ENCODE data around the gene SNED1.

The SNED1 gene

DNA sequence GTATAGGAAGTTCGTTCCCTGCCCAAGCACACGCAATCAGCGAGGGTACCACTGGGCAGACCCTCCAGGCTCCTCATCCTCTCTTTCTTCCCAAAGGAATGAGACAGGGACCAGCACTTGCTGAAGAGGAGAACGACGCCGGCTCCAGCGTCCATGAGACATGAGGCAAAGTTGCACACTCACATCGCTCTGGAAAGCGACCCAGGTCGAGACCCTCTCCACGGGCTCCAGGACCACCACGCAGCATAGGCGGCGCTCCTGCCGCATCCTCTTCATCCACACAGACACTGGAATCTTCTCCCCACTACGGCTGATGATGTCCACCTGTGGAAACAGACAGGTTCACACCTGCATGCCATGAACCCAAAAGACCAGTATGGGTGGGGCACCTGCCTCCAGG lies 140.1 kb downstream of the SNED1 start:
- H3K4me3 ChIP-seq (ENCODE audit: low read depth, low read length), result no peak overlapping the region
- no peaks in the 10 kb centered on the region for H3K9me3 ChIP-seq (ENCODE audit: severe bottlenecking)
- DNase-seq, result no peak
- no peak overlapping the region for H3K27ac ChIP-seq
- no peaks in the 10 kb centered on the region for H3K27me3 ChIP-seq (ENCODE audit: insufficient read depth, low read depth, severe bottlenecking)
- TF ChIP-seq, protein P1, sequence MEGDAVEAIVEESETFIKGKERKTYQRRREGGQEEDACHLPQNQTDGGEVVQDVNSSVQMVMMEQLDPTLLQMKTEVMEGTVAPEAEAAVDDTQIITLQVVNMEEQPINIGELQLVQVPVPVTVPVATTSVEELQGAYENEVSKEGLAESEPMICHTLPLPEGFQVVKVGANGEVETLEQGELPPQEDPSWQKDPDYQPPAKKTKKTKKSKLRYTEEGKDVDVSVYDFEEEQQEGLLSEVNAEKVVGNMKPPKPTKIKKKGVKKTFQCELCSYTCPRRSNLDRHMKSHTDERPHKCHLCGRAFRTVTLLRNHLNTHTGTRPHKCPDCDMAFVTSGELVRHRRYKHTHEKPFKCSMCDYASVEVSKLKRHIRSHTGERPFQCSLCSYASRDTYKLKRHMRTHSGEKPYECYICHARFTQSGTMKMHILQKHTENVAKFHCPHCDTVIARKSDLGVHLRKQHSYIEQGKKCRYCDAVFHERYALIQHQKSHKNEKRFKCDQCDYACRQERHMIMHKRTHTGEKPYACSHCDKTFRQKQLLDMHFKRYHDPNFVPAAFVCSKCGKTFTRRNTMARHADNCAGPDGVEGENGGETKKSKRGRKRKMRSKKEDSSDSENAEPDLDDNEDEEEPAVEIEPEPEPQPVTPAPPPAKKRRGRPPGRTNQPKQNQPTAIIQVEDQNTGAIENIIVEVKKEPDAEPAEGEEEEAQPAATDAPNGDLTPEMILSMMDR (IDR thresholded peaks at IDR 0.05; ENCODE audit: low read depth, low read length), result no peak
- peaks cover 65% of the 10 kb centered on the region for H3K36me3 ChIP-seq

DNA sequence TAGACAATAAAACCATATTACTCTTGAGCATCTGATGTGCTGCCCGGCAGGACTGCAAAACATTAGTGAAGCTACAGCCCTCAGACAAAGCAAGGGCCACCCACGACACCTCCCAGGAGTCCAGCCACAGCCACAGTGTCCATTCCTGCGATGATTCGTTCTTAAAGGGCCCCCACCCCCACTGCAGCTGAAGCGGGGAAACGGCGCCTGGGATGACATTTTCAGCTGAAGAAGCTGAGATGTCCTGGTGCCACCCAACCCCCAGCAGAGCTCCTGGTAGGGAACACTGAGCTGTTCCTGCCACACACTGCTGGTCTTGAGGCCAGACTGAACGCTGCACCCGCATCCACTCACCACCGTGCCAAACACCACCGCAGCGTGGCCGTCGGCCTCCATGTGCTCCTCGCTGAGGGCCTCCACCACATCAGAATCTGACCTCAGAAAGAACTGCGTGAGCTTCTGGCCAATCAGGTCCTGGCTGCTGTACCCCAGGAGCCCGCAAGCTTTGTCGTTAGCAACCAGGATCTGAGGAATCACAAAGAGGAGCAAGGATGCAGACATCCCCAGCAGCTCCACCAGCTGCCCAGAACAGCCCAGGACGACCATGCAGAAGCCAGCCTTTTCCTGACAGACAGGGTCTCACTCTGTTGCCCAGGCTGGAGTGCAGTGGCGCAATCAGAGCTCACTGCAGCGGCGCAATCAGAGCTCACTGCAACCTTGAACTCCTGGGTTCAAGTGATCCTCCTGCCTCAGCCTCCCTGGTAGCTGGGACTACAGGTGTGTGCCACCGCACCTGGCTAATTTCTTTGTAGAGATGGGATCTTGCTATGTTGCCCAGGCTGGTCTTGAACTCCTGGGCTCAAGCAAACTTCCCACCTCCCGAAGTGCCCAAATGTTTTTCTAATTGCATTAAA lies 141.4 kb downstream of the SNED1 start:
- DNase-seq, result no peak
- Histone ChIP-seq H3K9me3 (ENCODE audit: severe bottlenecking) (no peaks in the 10 kb centered on the region), H3K27me3 (ENCODE audit: insufficient read depth, low read depth, severe bottlenecking) (no peaks in the 10 kb centered on the region), H3K27ac (no peak overlapping the region), H3K4me3 (ENCODE audit: low read depth, low read length) (no peak overlapping the region), H3K36me3 (peaks cover 64% of the 10 kb centered on the region)
- TF ChIP-seq, protein P1 (IDR thresholded peaks at IDR 0.05; ENCODE audit: low read depth, low read length), result no peak

DNA sequence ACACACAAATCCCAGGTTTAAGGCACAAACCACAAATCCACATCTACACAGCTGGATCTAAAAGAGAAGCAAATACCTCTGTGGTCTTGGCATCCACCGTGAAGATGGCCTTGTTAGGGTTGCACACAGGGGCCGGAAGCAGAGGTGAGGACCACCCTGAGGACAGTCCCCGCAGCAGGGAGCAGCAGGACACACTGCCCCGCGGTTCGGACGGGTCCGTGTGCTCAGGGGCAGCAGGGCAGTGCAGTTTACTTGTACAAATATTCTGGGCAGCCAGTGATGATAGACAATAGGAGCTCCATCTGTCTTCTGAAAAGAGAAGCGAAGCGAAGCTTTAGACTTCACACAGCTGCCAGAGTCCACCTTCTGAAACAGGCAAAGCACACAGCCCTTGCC lies 142.0 kb downstream of the SNED1 start:
- Histone ChIP-seq H3K27ac (no peak overlapping the region), H3K9me3 (ENCODE audit: severe bottlenecking) (no peaks in the 10 kb centered on the region), H3K27me3 (ENCODE audit: insufficient read depth, low read depth, severe bottlenecking) (no peaks in the 10 kb centered on the region), H3K36me3 (peaks cover 57% of the 10 kb centered on the region), H3K4me3 (ENCODE audit: low read depth, low read length) (no peak overlapping the region)
- no peak for DNase-seq
- TF ChIP-seq, protein P1 (IDR thresholded peaks at IDR 0.05; ENCODE audit: low read depth, low read length), result no peak

DNA sequence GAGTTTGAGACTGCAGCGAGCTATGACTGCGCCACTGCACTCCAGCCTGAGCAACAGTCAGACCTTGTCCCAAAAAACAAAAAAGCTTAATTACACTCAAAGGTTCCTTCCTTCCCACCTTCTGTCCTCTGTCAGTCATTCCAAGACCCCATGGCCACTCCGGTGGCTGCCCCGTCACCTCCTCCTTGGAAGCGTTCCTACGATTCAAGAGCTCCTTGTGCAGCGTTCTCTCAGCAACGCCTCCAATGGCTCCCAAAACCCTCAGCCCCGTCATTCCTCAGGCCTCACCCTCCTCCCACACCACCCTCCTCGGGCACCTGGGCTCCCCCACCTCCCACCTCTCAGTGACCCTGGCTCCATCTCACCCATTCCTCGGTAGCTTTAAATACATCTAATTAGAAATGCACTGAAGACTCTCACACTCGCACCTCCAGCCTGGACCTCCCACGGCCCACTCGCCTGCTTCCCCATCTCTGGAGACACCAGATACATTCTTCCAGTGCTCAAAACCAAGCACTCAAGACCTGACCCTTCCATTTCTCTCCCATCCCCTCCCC lies 142.9 kb downstream of the SNED1 start:
- Histone ChIP-seq H3K36me3 (peaks cover 53% of the 10 kb centered on the region), H3K9me3 (ENCODE audit: severe bottlenecking) (no peaks in the 10 kb centered on the region), H3K27ac (no peak overlapping the region), H3K27me3 (ENCODE audit: insufficient read depth, low read depth, severe bottlenecking) (no peaks in the 10 kb centered on the region), H3K4me3 (ENCODE audit: low read depth, low read length) (no peak overlapping the region)
- TF ChIP-seq, protein P1 (IDR thresholded peaks at IDR 0.05; ENCODE audit: low read depth, low read length), result no peak
- DNase-seq, result no peak

DNA sequence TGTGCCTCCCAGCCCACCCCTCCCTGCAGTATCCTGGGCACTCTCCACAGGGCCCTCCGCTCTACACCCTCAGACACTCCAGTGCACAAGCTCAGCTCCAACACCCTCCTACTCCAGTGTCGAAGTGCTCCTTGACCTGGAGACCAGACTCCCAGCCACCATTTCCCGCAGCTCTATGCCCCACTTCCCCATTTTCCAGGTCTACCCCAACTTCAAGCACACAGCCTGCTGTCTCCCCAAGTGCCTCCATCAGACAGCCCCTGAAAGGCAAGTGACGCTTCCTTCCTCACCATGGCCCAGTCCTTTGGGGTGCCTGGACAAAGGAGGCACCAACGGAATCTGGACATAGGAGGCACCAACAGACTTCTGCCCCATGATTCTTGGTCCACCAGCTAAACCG lies 143.6 kb downstream of the SNED1 start:
- TF ChIP-seq, protein P1 (IDR thresholded peaks at IDR 0.05; ENCODE audit: low read depth, low read length), result no peak
- Histone ChIP-seq H3K4me3 (ENCODE audit: low read depth, low read length) (no peak overlapping the region), H3K27ac (no peak overlapping the region), H3K9me3 (ENCODE audit: severe bottlenecking) (no peaks in the 10 kb centered on the region), H3K36me3 (peaks cover 48% of the 10 kb centered on the region), H3K27me3 (ENCODE audit: insufficient read depth, low read depth, severe bottlenecking) (no peaks in the 10 kb centered on the region)
- DNase-seq, result no peak

Measured in WERI-Rb-1 (cell line).